ENCODE data around the gene MS4A14.
"Not testable (repeated sequence)": the region's sequence is repeated elsewhere in the genome, so short reads cannot be mapped to it uniquely, and the experiment has no call there.

The MS4A14 gene

DNA sequence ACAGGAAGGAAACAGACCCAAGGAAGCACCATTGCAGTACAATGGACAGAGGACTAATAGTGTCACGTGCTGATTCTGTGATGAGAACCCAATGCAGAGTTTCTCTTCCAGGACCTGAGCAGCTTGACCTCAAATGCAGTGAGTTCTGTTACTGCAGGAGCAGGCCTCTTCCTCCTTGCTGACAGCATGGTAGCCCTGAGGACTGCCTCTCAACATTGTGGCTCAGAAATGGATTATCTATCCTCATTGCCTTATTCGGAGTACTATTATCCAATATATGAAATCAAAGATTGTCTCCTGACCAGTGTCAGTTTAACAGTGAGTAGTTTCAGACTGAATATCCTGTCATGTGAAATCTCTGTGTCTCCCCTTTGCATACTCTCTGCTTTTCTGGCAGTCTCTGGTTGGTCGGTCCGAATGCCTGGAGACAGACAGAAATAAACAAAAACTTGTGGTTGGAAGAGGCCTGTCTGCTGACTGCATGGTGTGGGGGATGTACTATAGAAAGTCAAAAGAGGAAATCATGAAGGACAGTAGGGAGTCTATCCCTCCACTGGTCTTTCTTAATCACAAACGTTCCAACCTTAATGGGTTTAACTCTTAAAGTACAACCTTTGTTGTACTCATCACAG is 6.9 kb upstream of the MS4A14 start:
- DNase-seq, result no peak

GRCh38 chr11:60390419-60390818 is 5.8 kb upstream of the MS4A14 start:
- DNase-seq, result no peak

- no peak for DNase-seq
These were observed 3.9 kb upstream of the MS4A14 start for GRCh38 chr11:60392361-60392760.

DNA sequence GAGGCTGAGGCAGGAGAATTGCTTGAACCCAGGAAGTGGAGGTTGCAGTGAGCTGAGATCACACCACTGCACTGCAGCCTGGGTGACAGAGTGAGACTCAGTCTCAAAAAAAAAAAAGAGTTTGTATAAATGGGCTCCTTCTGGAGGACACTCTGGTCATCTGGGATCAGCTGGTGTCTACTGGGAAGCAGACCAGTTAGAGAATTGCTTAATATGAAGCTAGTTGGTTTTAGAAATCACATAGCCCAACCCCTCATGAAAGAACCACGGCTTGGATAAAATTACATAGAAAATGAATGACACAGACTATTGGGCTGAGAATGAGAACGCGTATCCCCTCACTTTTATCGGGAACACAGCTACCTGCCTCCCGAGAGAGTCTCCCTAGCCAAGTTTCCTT is 3.2 kb upstream of the MS4A14 start:
- no peak for DNase-seq

DNA sequence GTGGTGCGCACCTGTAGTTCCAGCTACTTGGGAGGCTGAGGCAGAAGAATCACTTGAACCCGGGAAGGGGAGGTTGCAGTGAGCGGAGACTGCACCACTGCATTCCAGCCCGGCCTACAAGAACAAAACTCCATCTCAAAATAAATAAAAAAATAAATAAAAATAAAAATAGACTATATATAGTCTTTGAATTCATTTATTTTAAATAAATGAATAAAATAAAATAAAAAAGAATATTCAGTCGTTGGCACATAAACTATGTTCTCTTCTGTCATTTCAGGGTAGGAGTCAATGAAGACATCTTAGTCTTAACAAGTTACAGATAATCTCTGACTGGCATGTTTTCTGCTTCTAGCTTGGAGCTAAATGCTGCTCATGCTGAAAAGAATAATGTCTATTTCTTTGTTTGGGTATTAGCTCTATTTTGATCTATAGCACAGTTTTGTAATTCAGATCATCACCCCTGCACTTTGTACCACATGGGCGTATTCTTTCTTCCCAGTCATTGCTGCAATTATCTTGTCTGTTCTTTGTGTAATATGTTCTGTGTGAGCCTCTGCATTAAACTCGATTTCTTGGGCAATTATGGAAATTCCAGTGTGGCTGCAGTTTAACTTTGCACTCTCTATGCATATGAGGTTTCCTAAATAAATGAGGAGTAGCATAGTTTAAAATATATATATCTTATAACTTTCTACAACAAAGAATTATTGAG is 1.4 kb upstream of the MS4A14 start:
- no peak for DNase-seq

DNA sequence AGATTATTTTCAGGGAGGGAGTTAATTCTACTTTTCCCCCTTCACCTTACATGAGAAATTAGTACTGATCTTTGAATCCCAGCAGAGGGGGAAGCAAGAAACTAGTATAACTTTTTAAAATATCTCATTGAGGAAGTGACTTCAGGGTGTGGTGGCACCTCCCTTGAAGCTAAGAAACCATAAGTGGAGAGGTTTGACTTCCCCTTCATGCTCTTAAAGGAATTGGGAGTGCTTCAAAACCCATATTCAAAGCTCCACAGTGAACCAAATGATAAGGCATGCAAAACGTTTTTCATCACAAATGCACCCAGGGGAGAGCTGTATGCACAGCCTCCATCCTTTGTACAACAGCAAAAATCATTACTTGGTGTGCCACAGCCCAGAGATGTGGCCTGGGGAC is 540 bp downstream of the MS4A14 start:
- no peak for DNase-seq

DNA sequence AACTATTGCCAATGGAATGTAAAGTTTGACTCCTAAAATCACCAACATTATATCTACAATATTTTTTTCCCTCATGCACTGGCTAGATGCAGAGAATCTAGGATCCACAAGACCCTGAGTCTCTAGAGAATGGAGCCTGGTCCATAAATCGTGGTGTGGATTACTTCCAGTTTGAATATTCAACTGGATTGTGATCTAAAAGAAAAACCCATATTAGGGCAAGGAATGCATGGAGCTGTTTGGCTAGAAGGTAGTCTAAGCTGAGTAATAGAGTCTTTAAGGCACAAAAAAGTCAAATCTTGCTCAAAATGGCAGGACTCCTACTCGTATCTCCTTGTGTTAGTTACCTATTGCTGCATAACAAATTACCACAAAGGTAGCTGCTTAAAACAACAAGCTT is 23.8 kb downstream of the MS4A14 start:
- no peak for DNase-seq

DNA sequence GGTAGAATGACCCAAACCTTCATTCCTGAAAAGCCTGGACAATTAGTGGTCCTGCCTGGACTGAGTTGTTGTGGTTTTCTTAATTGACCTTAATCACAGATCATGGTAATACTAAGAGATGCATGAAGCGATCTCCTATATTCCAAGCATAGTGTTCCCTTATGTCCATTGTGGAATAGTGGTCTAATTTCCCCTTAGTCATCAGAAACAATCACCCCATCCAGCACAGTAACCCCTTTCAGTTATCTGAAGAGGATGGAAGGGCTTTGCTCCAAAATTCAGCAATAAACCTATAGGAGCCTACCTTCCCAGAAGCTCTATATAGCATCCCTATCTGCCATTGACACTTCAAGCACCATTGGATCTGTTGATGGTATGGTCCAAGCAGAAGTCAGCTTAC is 26.4 kb downstream of the MS4A14 start:
- DNase-seq, result no peak

DNA sequence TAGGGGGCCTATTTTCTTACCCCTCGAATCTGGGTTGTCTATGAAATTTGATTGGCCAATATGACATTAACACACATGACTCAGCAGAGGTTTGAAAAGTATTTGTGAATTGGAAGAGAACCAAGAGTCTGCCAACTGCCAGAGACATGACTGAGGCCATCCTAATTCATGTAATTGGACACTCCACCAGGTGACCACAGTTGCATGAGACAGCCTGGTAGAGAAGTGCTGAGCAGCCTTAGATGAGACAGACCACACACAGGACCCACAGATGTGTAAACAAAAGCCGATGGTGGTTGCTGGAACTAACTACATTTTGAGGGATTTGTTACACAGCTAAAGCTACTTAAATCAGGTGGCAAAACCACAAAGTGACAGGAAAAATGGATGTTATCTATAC is 32.3 kb downstream of the MS4A14 start:
- no peak for DNase-seq

GRCh38 chr11:60429272-60429671 is 33.0 kb downstream of the MS4A14 start, which contains the start of gene MS4A5:
TSS of gene MS4A5 (plus strand) at chr11:60429572. CDS start at chr11:60429675, 103 bp downstream.
- DNase-seq, result no peak

DNA sequence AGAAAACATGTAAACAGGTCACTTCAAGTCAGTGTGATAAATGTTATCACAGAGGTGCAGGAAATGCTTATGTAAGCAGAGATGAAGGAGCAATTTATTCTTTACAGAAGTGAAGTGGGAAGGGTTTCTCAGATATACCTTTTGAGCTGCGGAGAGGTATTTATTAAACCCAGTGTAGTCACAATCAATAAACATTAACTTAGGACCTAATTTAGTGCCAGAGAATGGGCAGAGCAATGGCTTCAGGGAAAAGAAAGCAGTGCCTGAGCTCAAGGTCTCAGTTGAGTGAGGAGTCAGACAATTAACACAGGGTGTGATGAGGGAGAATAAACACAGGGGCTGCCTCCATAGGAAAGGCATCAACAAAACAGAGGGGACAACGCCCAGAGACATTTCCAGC is 35.0 kb downstream of the MS4A14 start:
- no peak for DNase-seq

- no peak for DNase-seq
These were observed 37.1 kb downstream of the MS4A14 start for GRCh38 chr11:60433401-60433800.

GRCh38 chr11:60447070-60447469 is 50.8 kb downstream of the MS4A14 start:
- no peak for DNase-seq

GRCh38 chr11:60447846-60448245 is 51.6 kb downstream of the MS4A14 start:
- DNase-seq, result no peak

- not testable (repeated sequence) for DNase-seq
These were observed 54.9 kb downstream of the MS4A14 start for GRCh38 chr11:60451185-60451584.

- DNase-seq, result no peak
These were observed 58.0 kb downstream of the MS4A14 start for GRCh38 chr11:60454212-60454611.

GRCh38 chr11:60455531-60456042 is 59.3 kb downstream of the MS4A14 start, which contains the start of gene MS4A1:
TSS of gene MS4A1 (plus strand) at chr11:60455847. CDS start at chr11:60462375, 6,528 bp downstream.
- no peak for DNase-seq

DNA sequence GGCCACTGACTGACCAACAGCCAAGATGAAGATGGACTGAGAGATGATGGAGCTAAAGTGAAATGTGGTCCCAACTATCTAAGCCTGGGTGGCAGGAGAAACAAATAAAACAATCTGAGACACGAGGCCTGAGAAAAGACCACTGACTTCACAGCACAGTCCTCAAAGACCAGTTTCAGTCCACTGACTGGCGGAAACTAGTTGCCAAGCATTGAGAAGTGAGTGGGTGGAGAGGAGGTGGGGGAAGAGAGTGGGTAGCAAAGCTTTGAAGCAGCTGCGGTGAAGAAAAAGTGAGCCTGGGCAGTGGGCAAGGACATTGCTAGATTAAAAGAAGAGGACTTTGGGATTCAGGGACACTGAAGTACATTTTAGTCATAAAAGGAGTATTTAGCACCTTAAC is 61.3 kb downstream of the MS4A14 start:
- DNase-seq, result no peak

- DNase-seq, result no peak
These were observed 63.1 kb downstream of the MS4A14 start for GRCh38 chr11:60459345-60459744.
